ENCODE data around the gene GGN. TPM values are rescaled to one million over a fixed set of nuclear protein-coding genes. Genes with fewer than 3 reads are reported as not detected.
A peak's percentile ranks its signal among the peaks of the same experiment; 100 is the strongest.

The GGN gene
- total RNA-seq, 1 experiment from 2014 or later = 1.5 TPM

- Histone ChIP-seq H3K9me3 (ENCODE audit: control insufficient read depth, low read depth, low read length) (no peaks in the 10 kb centered on the region), H4K20me1 (ENCODE audit: control insufficient read depth, insufficient read depth, insufficient read length) (no peaks in the 10 kb centered on the region), H3K23ac (ENCODE audit: insufficient read length, low read depth, low read length) (no peak overlapping the region), H2BK120ac (ENCODE audit: low read depth, low read length, poor library complexity, severe bottlenecking) (no peak overlapping the region), H3K56ac (ENCODE audit: insufficient read length, low read depth, low read length) (no peak overlapping the region), H2BK5ac (ENCODE audit: insufficient read length, low read length) (no peak overlapping the region), H3K4me1 (ENCODE audit: insufficient read depth, low read length) (no peaks in the 10 kb centered on the region), H3K14ac (ENCODE audit: insufficient read depth, low read length) (peak overlapping the region; percentile 1; the same call in 1 of the 2 replicates), H3K4me2 (ENCODE audit: insufficient read depth, insufficient read length, low read length) (peak overlapping the region; percentile 81), H2AK5ac (ENCODE audit: insufficient read length, low read length) (no peak overlapping the region), H2BK12ac (ENCODE audit: insufficient read length, low read depth, low read length) (no peak overlapping the region), H2BK15ac (ENCODE audit: low read depth, low read length) (no peak overlapping the region), H3K79me2 (ENCODE audit: insufficient read depth, low read length) (no peaks in the 10 kb centered on the region), H3K27ac (ENCODE audit: insufficient read length, low read depth, low read length) (peak overlapping the region; percentile 13), H3K79me1 (ENCODE audit: insufficient read depth, low read depth, low read length, poor library complexity, severe bottlenecking) (no peaks in the 10 kb centered on the region), H3K9ac (ENCODE audit: extremely low read depth, insufficient read length, low read length) (peak overlapping the region; percentile 1), H2AFZ (ENCODE audit: low read length) (no peak overlapping the region), H4K8ac (replicated peaks; ENCODE audit: insufficient read length, low read depth, low read length) (no peak overlapping the region), H3K23me2 (ENCODE audit: insufficient read length, low read depth, low read length, poor library complexity, severe bottlenecking) (peaks cover 8% of the 10 kb centered on the region), H3K27me3 (ENCODE audit: insufficient read depth, low read length) (no peaks in the 10 kb centered on the region), H3K18ac (ENCODE audit: insufficient read length, low read depth, low read length) (peak overlapping the region; percentile 12), H3T11ph (ENCODE audit: low read length) (no peak overlapping the region), H3K4ac (ENCODE audit: low read depth, low read length) (no peak overlapping the region; the same call in 1 of the 2 replicates), H2BK20ac (ENCODE audit: low read depth, low read length, poor library complexity, severe bottlenecking) (no peak overlapping the region), H4K5ac (ENCODE audit: insufficient read length, low read depth, low read length) (no peak overlapping the region), H4K91ac (ENCODE audit: insufficient read length, low read depth, low read length) (no peak overlapping the region)
- peak overlapping the region; percentile 55 to 84 for H3K4me3 Mint-ChIP-seq
- no CpG with 5 or more reads among the region's 13 CpGs for WGBS (ENCODE audit: extremely low coverage, insufficient read length, low lambda C conversion rate)
- H3K27ac Mint-ChIP-seq = peak overlapping the region; percentile 87 to 92 (median 91)
- DNase-seq = peak; percentile 95
- H3K9me3 Mint-ChIP-seq = no peaks in the 10 kb centered on the region
- peaks cover 17 to 22% of the 10 kb centered on the region in 2 experiments for H3K4me1 Mint-ChIP-seq
- no peak for TF ChIP-seq CTCF (conservative IDR thresholded peaks at IDR 0.05)
- no peaks in the 10 kb centered on the region for H3K27me3 Mint-ChIP-seq (ENCODE audit: low read depth)
- peaks cover 0 to 9% (median 6%) of the 10 kb centered on the region in 3 experiments; a peak in 3 of 7 replicates for H3K36me3 Mint-ChIP-seq (ENCODE audit: insufficient read depth in 1 of 3, low read depth in 3 of 3)
Measured at GRCh38 chr19:38434549-38435051, 46.8 kb upstream of the GGN start.

Data from H9 (cell line).